NT2/D1 (cell line): ENCODE results near the gene IGFBP5.

Experiments
- DNase-seq: peaks from one replicate; pipeline ENCODE4 v3.0.0-alpha.2; 2011; ENCODE audit warnings: low read depth, low spot score
- H3K27me3 ChIP-seq: 2 replicates; pipeline ENCODE4 v1.6.0; 2011; ENCODE audit warnings: mild to moderate bottlenecking; ENCODE audit not compliant: insufficient read length, insufficient read depth
- H3K36me3 ChIP-seq: 2 replicates; pipeline ENCODE4 v1.6.1; 2011; ENCODE audit warnings: mild to moderate bottlenecking, low read length, mixed read lengths; ENCODE audit not compliant: insufficient read depth, insufficient read length
- H3K4me1 ChIP-seq: 2 replicates; pipeline ENCODE4 v1.5.1; 2011; ENCODE audit not compliant: insufficient read depth, insufficient read length
- H3K4me3 ChIP-seq: 2 replicates; pipeline ENCODE4 v1.5.1; 2011; ENCODE audit warnings: low read depth; ENCODE audit not compliant: insufficient read length
- H3K9ac ChIP-seq: 2 replicates; pipeline ENCODE4 v1.6.0; 2011; ENCODE audit warnings: low read depth; ENCODE audit not compliant: insufficient read length
- H3K9me3 ChIP-seq: 2 replicates; pipeline ENCODE4 v1.5.1; 2011; ENCODE audit warnings: mild to moderate bottlenecking, low read length; ENCODE audit not compliant: insufficient read depth
- SUZ12 ChIP-seq: IDR thresholded peaks from 2 replicates; pipeline ENCODE4 v1.6.1; 2011; ENCODE audit not compliant: insufficient read length, insufficient read depth; ENCODE audit errors: extremely low read depth
- YY1 ChIP-seq: IDR thresholded peaks from 2 replicates; pipeline ENCODE4 v1.6.1; 2011; ENCODE audit not compliant: insufficient read length, insufficient read depth
- ZNF274 ChIP-seq: IDR thresholded peaks from 2 replicates; pipeline ENCODE4 v1.6.1; 2011; ENCODE audit warnings: mild to moderate bottlenecking, low read depth, low read length

The IGFBP5 gene

DNA sequence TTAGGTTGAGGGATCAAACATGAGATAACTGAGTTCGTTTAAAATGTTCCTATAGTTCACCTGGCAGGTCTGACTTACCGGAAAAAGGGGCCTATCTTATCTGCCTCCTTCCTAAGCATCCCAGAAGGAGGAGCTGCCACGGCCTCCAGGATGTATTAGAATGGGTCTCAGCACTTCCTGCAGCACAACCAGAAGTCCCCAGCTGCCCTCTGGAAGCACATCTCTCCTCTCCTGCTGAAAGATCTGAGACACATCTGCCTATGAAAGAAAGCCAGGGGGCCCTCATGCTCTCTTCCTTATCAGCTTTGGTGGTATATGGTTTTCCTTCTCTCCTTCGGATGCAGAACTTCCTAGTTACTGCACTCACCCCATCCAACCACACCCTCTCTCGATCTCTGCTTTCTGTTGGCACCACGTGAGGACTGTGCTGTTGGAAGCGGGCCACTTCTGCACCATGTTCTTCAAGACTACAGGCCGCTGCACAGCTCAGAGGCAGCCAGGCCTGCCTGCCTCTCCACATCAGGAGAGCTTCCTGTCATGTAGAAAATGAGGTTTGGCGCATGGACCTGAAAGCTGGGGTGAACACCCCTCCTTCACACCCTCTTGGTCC is 6.5 kb downstream of the IGFBP5 start:
- H3K27me3 ChIP-seq = peaks cover 11% of the 10 kb centered on the region
- TF ChIP-seq SUZ12 = no peak
- TF ChIP-seq ZNF274 = no peak
- no peak for TF ChIP-seq YY1
- no peak for DNase-seq
- no peaks in the 10 kb centered on the region for H3K36me3 ChIP-seq
- H3K9me3 ChIP-seq = no peaks in the 10 kb centered on the region
- H3K4me1 ChIP-seq = peaks cover 17% of the 10 kb centered on the region
- no peak overlapping the region for H3K4me3 ChIP-seq
- no peak overlapping the region for H3K9ac ChIP-seq

- Histone ChIP-seq H3K27me3 (peaks cover 8% of the 10 kb centered on the region), H3K9ac (no peak overlapping the region), H3K4me3 (no peak overlapping the region), H3K4me1 (peaks cover 15% of the 10 kb centered on the region), H3K36me3 (no peaks in the 10 kb centered on the region), H3K9me3 (no peaks in the 10 kb centered on the region)
- no peak for DNase-seq
- no peak for TF ChIP-seq ZNF274
- TF ChIP-seq YY1 = no peak
- TF ChIP-seq SUZ12 = no peak
These were observed 7.7 kb downstream of the IGFBP5 start for GRCh38 chr2:216687646-216688045.

DNA sequence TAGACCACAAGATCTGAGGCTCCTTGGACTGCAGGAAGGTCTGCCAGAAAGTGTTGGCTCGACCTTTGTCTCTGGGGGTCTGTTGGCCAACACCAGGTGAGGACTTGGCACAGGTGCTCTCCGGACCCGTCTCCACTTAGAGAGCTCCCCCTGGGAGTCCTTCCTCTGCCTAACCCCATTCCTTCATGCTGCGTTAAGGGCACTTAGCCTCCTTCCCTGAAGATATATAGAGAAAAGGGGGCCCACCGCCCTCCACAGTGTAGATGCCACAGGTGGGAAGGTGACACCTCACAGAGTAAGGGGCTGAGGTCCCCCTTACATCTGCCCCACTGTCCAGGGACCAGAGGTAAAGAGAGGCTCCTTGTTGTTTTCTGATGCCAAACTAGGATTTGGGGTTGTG is 8.2 kb downstream of the IGFBP5 start:
- DNase-seq = no peak
- H3K4me3 ChIP-seq = no peak overlapping the region
- H3K9me3 ChIP-seq = no peaks in the 10 kb centered on the region
- H3K4me1 ChIP-seq = peaks cover 15% of the 10 kb centered on the region
- no peaks in the 10 kb centered on the region for H3K36me3 ChIP-seq
- H3K27me3 ChIP-seq = peaks cover 8% of the 10 kb centered on the region
- TF ChIP-seq SUZ12 (no peak), ZNF274 (no peak), YY1 (no peak)
- H3K9ac ChIP-seq = no peak overlapping the region

DNA sequence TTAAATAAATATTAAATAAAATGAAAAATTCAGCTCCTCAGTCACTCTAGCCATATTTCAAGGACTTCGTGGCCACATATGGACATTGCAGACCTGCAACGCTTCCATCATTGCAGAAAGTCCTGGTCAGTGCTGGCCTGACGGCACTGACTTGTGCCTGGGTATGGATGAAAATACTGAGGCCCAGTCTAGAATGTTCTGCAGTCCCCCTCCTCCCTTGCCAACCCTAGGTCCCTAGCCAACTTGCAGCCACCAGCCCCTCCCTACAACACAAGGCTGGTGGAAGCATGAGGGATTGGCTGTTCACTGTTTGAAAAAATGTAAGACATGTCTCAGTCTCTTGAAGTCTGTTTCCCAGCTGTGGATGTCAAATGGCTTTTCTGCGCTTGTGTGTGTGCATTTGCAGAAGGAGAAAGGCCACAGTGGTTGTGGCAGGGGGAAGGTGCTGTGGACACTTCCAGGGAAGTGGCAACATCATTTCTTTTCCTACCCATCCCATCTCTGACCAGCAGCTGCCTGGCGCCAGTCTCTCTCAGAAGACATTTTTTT is 9.9 kb downstream of the IGFBP5 start:
- DNase-seq = no peak
- H3K4me1 ChIP-seq = peaks cover 22% of the 10 kb centered on the region

GRCh38 chr2:216683846-216684245 is 11.5 kb downstream of the IGFBP5 start:
- Histone ChIP-seq H3K9ac (no peak overlapping the region), H3K36me3 (no peaks in the 10 kb centered on the region), H3K27me3 (no peaks in the 10 kb centered on the region), H3K4me1 (peaks cover 11% of the 10 kb centered on the region), H3K4me3 (no peak overlapping the region), H3K9me3 (no peaks in the 10 kb centered on the region)
- no peak for TF ChIP-seq YY1
- TF ChIP-seq SUZ12 = no peak
- no peak for TF ChIP-seq ZNF274
- no peak for DNase-seq

More for the DNA sequence above, 9.9 kb downstream of the IGFBP5 start:
- TF ChIP-seq ZNF274 (no peak), SUZ12 (no peak), YY1 (no peak)
- H3K4me3 ChIP-seq = no peak overlapping the region
- no peaks in the 10 kb centered on the region for H3K9me3 ChIP-seq
- H3K9ac ChIP-seq = no peak overlapping the region
- no peaks in the 10 kb centered on the region for H3K36me3 ChIP-seq
- peaks cover 8% of the 10 kb centered on the region for H3K27me3 ChIP-seq

- no peak for TF ChIP-seq ZNF274
- TF ChIP-seq SUZ12 = no peak
- no peak for TF ChIP-seq YY1
- Histone ChIP-seq H3K9me3 (no peaks in the 10 kb centered on the region), H3K36me3 (no peaks in the 10 kb centered on the region), H3K4me3 (no peak overlapping the region), H3K27me3 (no peaks in the 10 kb centered on the region), H3K4me1 (peaks cover 11% of the 10 kb centered on the region), H3K9ac (no peak overlapping the region)
- DNase-seq = no peak
These were observed 13.7 kb downstream of the IGFBP5 start for GRCh38 chr2:216681683-216682082.

GRCh38 chr2:216680951-216681629 is 14.3 kb downstream of the IGFBP5 start:
- TF ChIP-seq YY1 = no peak
- no peaks in the 10 kb centered on the region for H3K27me3 ChIP-seq
- no peak overlapping the region for H3K4me3 ChIP-seq
- no peaks in the 10 kb centered on the region for H3K36me3 ChIP-seq
- no peak overlapping the region for H3K9ac ChIP-seq
- H3K4me1 ChIP-seq = peaks cover 11% of the 10 kb centered on the region
- H3K9me3 ChIP-seq = no peaks in the 10 kb centered on the region
- no peak for DNase-seq
